GM12878 (cell line): ENCODE results near the gene UBASH3B. TPM values are rescaled to one million over a fixed set of nuclear protein-coding genes. Genes with fewer than 3 reads are reported as not detected.

Experiments used
- ATAC-seq: fragments of 200-7000 bp; cut with Tn5 transposase; 3 replicates; pipeline ENCODE4 v1.9.1; 2020; ENCODE audit warnings: mild to moderate bottlenecking, moderate library complexity
- BruUV-seq: library from RNA; stranded (reverse); fragments of 400-500 nt; replicated peaks from 2 replicates; lab custom pipeline; 2021; lab: Mats Ljungman, UMichigan
- CTCF ChIA-PET: fragments of 300-600 bp; sonication (Branson Sonifier 250); formaldehyde crosslinking; extraction: SDS; loops from one replicate; lab custom pipeline; 2021; ENCODE audit warnings: inconsistent platforms; lab: Yijun Ruan, JAX
- POLR2A ChIA-PET: fragments of 350-600 bp; formaldehyde crosslinking; extraction: SDS; loops from one replicate; lab custom pipeline; 2021; ENCODE audit warnings: inconsistent platforms; lab: Charles Lee
- RAD21 ChIA-PET: fragments of 300-600 bp; sonication (Branson Sonifier 250); formaldehyde crosslinking; loops from one replicate; lab custom pipeline; 2023; ENCODE audit warnings: antibody characterized with exemption; ENCODE audit not compliant: unreplicated experiment; lab: Charles Lee
- SMC1A ChIA-PET: fragments of 300-600 bp; sonication (Branson Sonifier 250); formaldehyde crosslinking; loops from one replicate; lab custom pipeline; 2023; ENCODE audit not compliant: unreplicated experiment, uncharacterized antibody; lab: Charles Lee
- DNase-seq: peaks from one replicate; pipeline ENCODE4 v3.0.0-alpha.2; 2011; ENCODE audit warnings: low read depth, low spot score
- FAIRE-seq: peaks from 3 replicates; lab custom pipeline; 2011; peaks lifted over from hg19 to GRCh38; lab: Jason Lieb, UNC
- H2AFZ ChIP-seq: 2 replicates; pipeline ENCODE4 v1.6.0; 2011; ENCODE audit warnings: low read depth, low read length, control low read depth; ENCODE audit not compliant: control insufficient read depth
- H3K27ac ChIP-seq: 2 replicates; pipeline ENCODE4 v1.5.1; 2011; ENCODE audit warnings: control low read depth; ENCODE audit not compliant: control insufficient read depth, insufficient read depth
- H3K27me3 ChIP-seq, 2 experiments: replicated peaks in 1 of 2; 2 replicates each; pipeline versions ENCODE4 v1.6.0 to v1.6.1; 2011; ENCODE audit warnings: low read length in 1 of 2; ENCODE audit not compliant: control insufficient read depth in 2 of 2, insufficient read depth in 2 of 2
- H3K36me3 ChIP-seq, 2 experiments: 2 replicates each; pipeline ENCODE4 v1.5.1; 2011; ENCODE audit warnings: low read length in 1 of 2; ENCODE audit not compliant: control insufficient read depth in 2 of 2, insufficient read depth in 2 of 2
- H3K4me1 ChIP-seq: 2 replicates; pipeline ENCODE4 v1.6.1; 2011; ENCODE audit warnings: mild to moderate bottlenecking, low read length, moderate library complexity, mixed read lengths; ENCODE audit not compliant: control insufficient read depth, insufficient read depth
- H3K4me2 ChIP-seq: 2 replicates; pipeline ENCODE4 v1.6.0; 2011; ENCODE audit warnings: control low read depth; ENCODE audit not compliant: control insufficient read depth, insufficient read depth
- H3K4me3 ChIP-seq: fragments of 200-600 bp; sonication (generic); 2 replicates; pipeline ENCODE4 v1.5.1; 2016
- H3K79me2 ChIP-seq: 2 replicates; pipeline ENCODE4 v1.6.0; 2011; ENCODE audit warnings: low read length; ENCODE audit not compliant: control insufficient read depth, insufficient read depth
- H3K9ac ChIP-seq: 2 replicates; pipeline ENCODE4 v1.8.0; 2011; ENCODE audit warnings: low read length, control low read depth, mixed read lengths; ENCODE audit not compliant: control insufficient read depth, insufficient read depth
- H3K9me3 ChIP-seq: replicated peaks from 3 replicates; pipeline ENCODE4 v1.5.1; 2011; ENCODE audit warnings: mild to moderate bottlenecking, low read length; ENCODE audit not compliant: control insufficient read depth, insufficient read depth
- H4K20me1 ChIP-seq: 2 replicates; pipeline ENCODE4 v1.6.0; 2011; ENCODE audit not compliant: control insufficient read depth, insufficient read depth
- BRCA1 ChIP-seq: IDR thresholded peaks from 2 replicates; pipeline ENCODE4 v1.6.1; 2011; ENCODE audit warnings: low read depth, low read length, improper control_type of control experiment
- CBFB ChIP-seq: IDR thresholded peaks from 2 replicates; pipeline ENCODE4 v1.6.1; 2016; ENCODE audit warnings: antibody characterized with exemption, low read depth
- DPF2 ChIP-seq: fragments of 450-650 bp; IDR thresholded peaks from 2 replicates; pipeline ENCODE4 v1.6.1; 2017; ENCODE audit warnings: mild to moderate bottlenecking
- HDAC6 ChIP-seq: fragments of 200-600 bp; sonication (generic); IDR thresholded peaks from one replicate; pipeline ENCODE4 v1.8.0; 2017; ENCODE audit warnings: antibody characterized with exemption; ENCODE audit not compliant: unreplicated experiment
- LARP7 ChIP-seq: fragments of 450-650 bp; IDR thresholded peaks from 2 replicates; pipeline ENCODE4 v1.6.1; 2017; ENCODE audit warnings: mild to moderate bottlenecking
- NR2C2 ChIP-seq: IDR thresholded peaks from 2 replicates; pipeline ENCODE4 v1.6.1; 2011; ENCODE audit warnings: borderline replicate concordance, low read depth; ENCODE audit not compliant: control insufficient read depth, insufficient read length
- TCF12 ChIP-seq: IDR thresholded peaks from 2 replicates; pipeline ENCODE4 v1.6.1; 2011; ENCODE audit warnings: low read depth, mild to moderate bottlenecking, low read length
- WGBS: methylation state at CpG from one replicate; pipeline ENCODE4 v1.1.6; 2016; ENCODE audit warnings: low lambda C conversion rate; ENCODE audit not compliant: insufficient replicate concordance, insufficient coverage; ENCODE audit errors: missing lambda C conversion rate; 5-methylcytosine and 5-hydroxymethylcytosine counted together
- in situ Hi-C: fragments of 300-500 bp; cut with MboI; formaldehyde crosslinking; loops from 9 replicates; pipeline ENCODE4 v1.14.3; 2018; ENCODE audit warnings: mixed read lengths
- intact Hi-C: fragments of 100-400 bp; cut with micrococcal nuclease; formaldehyde crosslinking; loops from one replicate; pipeline ENCODE4 v1.14.2; 2022; ENCODE audit not compliant: unreplicated experiment
- polyA plus RNA-seq, 11 experiments: library from polyadenylated mRNA; depleted of rRNA in 4 of 11; unstranded in 6 of 11; stranded (reverse) in 5 of 11; fragments of >200 nt; fragmentation: Nextera tagmentation in 4 of 11; fragmentation: Illumina TruSeq in 1 of 11; extraction: Ambion mirVana in 4 of 11; extraction: Trizol in 1 of 11; gene quantifications; 1 replicate in 1 of 11; 2 replicates in 10 of 11; pipeline versions ENCODE4 v1.2.1 to v1.2.3, GENCODE V29; 2011 to 2016; ENCODE audit warnings: inconsistent platforms in 2 of 11, missing spikeins in 2 of 11, low read depth in 1 of 11
- total RNA-seq, 4 experiments: library from RNA; depleted of rRNA in 3 of 4; stranded (reverse); fragments of >200 nt in 3 of 4; fragmentation: Illumina TruSeq in 1 of 4; extraction: Trizol in 1 of 4; gene quantifications; 2 replicates each; pipeline versions ENCODE4 v1.2.1 to v1.2.3, GENCODE V29; 2013 to 2021
- TF ChIP-seq, protein P1 (sequence below): fragments of 450-650 bp; IDR thresholded peaks from 2 replicates; pipeline ENCODE4 v1.6.1; 2016; ENCODE audit warnings: mild to moderate bottlenecking
- TF ChIP-seq, protein P2 (sequence below), 3 experiments: IDR thresholded peaks in 2 of 3; conservative IDR thresholded peaks in 1 of 3; 2 replicates each; pipeline ENCODE4 v1.5.1; 2011; ENCODE audit warnings: low read depth in 3 of 3, low read length in 3 of 3, mild to moderate bottlenecking in 3 of 3, control low read depth in 2 of 3, moderate library complexity in 2 of 3, inconsistent platforms in 1 of 3, mixed read lengths in 1 of 3; ENCODE audit not compliant: control insufficient read depth in 2 of 3, insufficient read depth in 1 of 3; ENCODE audit errors: extremely low read depth in 1 of 3
- TF ChIP-seq, protein P3 (sequence below): fragments of 450-650 bp; IDR thresholded peaks from 2 replicates; pipeline ENCODE4 v1.6.1; 2017; ENCODE audit warnings: borderline replicate concordance

Gene UBASH3B
- total and polyA plus RNA-seq, 10 of the 15 experiments (the other 5 are each of a cell fraction or from before 2014, with no cell fraction given) = 0.18 to 3.3 (median 0.57) TPM

DNA sequence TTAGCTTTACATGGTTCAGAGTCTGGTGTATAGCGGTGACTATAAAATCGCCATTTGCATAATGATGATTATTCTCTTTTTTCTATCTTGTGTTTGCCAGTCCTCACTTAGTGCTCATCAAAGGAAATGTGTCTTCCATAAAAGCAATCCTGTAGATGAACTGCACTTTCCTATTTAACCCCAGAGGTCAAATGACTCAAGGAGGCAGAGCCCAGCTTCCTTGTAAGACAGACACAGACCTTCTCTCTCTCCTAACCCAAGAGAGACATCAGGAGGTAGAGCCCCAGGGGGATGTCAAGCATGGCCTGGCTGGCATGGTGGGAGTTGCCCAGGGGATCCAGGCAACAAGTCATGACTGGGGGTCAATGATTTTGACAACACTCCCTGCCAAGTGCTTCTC, 135.9 kb downstream of the UBASH3B start:
- no peaks in the 10 kb centered on the region for H4K20me1 ChIP-seq
- POLR2A ChIA-PET = interaction anchor here (1.3 kb wide), 1 partner anchor 61 kb away, joined by 3 read pairs; no protein-coding TSS in a partner anchor
- RAD21 ChIA-PET = interaction anchor here (10.5 kb wide), 1 partner anchor 61 kb away, joined by 254 read pairs; no protein-coding TSS in a partner anchor
- no peaks in the 10 kb centered on the region; a peak in 1 of 4 replicates for H3K27me3 ChIP-seq
- WGBS = 88% methylated on average over 2 of the region's 2 CpGs
- ATAC-seq (no peak), FAIRE-seq (no peak), DNase-seq (no peak)
- intact Hi-C loops (no loop called here), in situ Hi-C loops (no loop called here)
- H3K4me3 ChIP-seq = no peak overlapping the region
- H3K79me2 ChIP-seq = no peaks in the 10 kb centered on the region
- no peak overlapping the region for H2AFZ ChIP-seq
- H3K27ac ChIP-seq = no peak overlapping the region
- no peak overlapping the region for H3K9ac ChIP-seq
- no peaks in the 10 kb centered on the region for H3K9me3 ChIP-seq
- H3K4me2 ChIP-seq = no peak overlapping the region
- TF ChIP-seq LARP7 (no peak), BRCA1 (no peak), NR2C2 (no peak), DPF2 (no peak), TCF12 (no peak), HDAC6 (no peak), CBFB (no peak)
- TF ChIP-seq, protein P1, sequence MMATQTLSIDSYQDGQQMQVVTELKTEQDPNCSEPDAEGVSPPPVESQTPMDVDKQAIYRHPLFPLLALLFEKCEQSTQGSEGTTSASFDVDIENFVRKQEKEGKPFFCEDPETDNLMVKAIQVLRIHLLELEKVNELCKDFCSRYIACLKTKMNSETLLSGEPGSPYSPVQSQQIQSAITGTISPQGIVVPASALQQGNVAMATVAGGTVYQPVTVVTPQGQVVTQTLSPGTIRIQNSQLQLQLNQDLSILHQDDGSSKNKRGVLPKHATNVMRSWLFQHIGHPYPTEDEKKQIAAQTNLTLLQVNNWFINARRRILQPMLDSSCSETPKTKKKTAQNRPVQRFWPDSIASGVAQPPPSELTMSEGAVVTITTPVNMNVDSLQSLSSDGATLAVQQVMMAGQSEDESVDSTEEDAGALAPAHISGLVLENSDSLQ = no peak
- TF ChIP-seq, protein P2, sequence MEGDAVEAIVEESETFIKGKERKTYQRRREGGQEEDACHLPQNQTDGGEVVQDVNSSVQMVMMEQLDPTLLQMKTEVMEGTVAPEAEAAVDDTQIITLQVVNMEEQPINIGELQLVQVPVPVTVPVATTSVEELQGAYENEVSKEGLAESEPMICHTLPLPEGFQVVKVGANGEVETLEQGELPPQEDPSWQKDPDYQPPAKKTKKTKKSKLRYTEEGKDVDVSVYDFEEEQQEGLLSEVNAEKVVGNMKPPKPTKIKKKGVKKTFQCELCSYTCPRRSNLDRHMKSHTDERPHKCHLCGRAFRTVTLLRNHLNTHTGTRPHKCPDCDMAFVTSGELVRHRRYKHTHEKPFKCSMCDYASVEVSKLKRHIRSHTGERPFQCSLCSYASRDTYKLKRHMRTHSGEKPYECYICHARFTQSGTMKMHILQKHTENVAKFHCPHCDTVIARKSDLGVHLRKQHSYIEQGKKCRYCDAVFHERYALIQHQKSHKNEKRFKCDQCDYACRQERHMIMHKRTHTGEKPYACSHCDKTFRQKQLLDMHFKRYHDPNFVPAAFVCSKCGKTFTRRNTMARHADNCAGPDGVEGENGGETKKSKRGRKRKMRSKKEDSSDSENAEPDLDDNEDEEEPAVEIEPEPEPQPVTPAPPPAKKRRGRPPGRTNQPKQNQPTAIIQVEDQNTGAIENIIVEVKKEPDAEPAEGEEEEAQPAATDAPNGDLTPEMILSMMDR (IDR thresholded peaks at IDR 0.05 in 2 of 3, conservative IDR thresholded peaks at IDR 0.05 in 1 of 3; ENCODE audit: control insufficient read depth in 2 of 3, extremely low read depth in 1 of 3, insufficient read depth in 1 of 3, low read depth in 3 of 3, low read length in 3 of 3) = no peak
- TF ChIP-seq, protein P3, sequence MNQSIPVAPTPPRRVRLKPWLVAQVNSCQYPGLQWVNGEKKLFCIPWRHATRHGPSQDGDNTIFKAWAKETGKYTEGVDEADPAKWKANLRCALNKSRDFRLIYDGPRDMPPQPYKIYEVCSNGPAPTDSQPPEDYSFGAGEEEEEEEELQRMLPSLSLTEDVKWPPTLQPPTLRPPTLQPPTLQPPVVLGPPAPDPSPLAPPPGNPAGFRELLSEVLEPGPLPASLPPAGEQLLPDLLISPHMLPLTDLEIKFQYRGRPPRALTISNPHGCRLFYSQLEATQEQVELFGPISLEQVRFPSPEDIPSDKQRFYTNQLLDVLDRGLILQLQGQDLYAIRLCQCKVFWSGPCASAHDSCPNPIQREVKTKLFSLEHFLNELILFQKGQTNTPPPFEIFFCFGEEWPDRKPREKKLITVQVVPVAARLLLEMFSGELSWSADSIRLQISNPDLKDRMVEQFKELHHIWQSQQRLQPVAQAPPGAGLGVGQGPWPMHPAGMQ = no peak
- no peaks in the 10 kb centered on the region for H3K4me1 ChIP-seq
- SMC1A ChIA-PET = interaction anchor here (0.7 to 11.5 kb wide), 6 partner anchors 18 to 229 kb away, joined by 3 to 294 read pairs (median 4); no protein-coding TSS in a partner anchor
- no TSS peak for BruUV-seq
- CTCF ChIA-PET = interaction anchor here (1.5 to 13.4 kb wide), 4 partner anchors 9 to 212 kb away, joined by 6 to 490 read pairs (median 54); no protein-coding TSS in a partner anchor
- no peaks in the 10 kb centered on the region for H3K36me3 ChIP-seq
